Activated gamma-delta T cell (primary cell): ENCODE data around the gene NQO1.
"Not testable (repeated sequence)": the region's sequence is repeated elsewhere in the genome, so short reads cannot be mapped to it uniquely, and the experiment has no call there.

Source experiments
- DNase-seq: peaks from one replicate; lab custom pipeline; 2025; lab: John Stamatoyannopoulos, UW

The NQO1 gene

GRCh38 chr16:69741951-69742904, 15.9 kb upstream of the NQO1 start:
- no peak for DNase-seq

- DNase-seq: no peak
Observed at GRCh38 chr16:69741519-69741918, 15.2 kb upstream of the NQO1 start.

- DNase-seq: no peak
Observed at GRCh38 chr16:69732101-69732500, 5.7 kb upstream of the NQO1 start.

- DNase-seq: not testable (repeated sequence)
Observed at GRCh38 chr16:69731280-69731679, 4.9 kb upstream of the NQO1 start.

GRCh38 chr16:69729030-69729429, 2.7 kb upstream of the NQO1 start:
- not testable (repeated sequence) for DNase-seq

- DNase-seq: no peak
Observed at GRCh38 chr16:69727916-69728270, 1.5 kb upstream of the NQO1 start.

- DNase-seq: no peak
Observed at GRCh38 chr16:69725480-69726312, 664 bp downstream of the NQO1 start.

GRCh38 chr16:69724981-69725479, 1.3 kb downstream of the NQO1 start:
- DNase-seq: no peak

- DNase-seq: no peak
Observed at GRCh38 chr16:69724414-69724873, 1.9 kb downstream of the NQO1 start.

- DNase-seq: no peak
Observed at GRCh38 chr16:69721441-69721957, 4.9 kb downstream of the NQO1 start.

GRCh38 chr16:69720822-69721430, 5.4 kb downstream of the NQO1 start:
- DNase-seq: no peak

GRCh38 chr16:69718111-69718764, 8.1 kb downstream of the NQO1 start:
- no peak for DNase-seq

GRCh38 chr16:69717066-69717465, 9.3 kb downstream of the NQO1 start:
- no peak for DNase-seq

GRCh38 chr16:69712914-69713581, 13.3 kb downstream of the NQO1 start:
- no peak for DNase-seq

- DNase-seq: no peak
Observed at GRCh38 chr16:69712277-69712676, 14.1 kb downstream of the NQO1 start.

GRCh38 chr16:69711115-69711740, 15.1 kb downstream of the NQO1 start:
- DNase-seq: no peak

- DNase-seq: no peak
Observed at GRCh38 chr16:69709456-69710084, 16.8 kb downstream of the NQO1 start.

- DNase-seq: no peak
Observed at GRCh38 chr16:69707920-69708683, 18.3 kb downstream of the NQO1 start.

GRCh38 chr16:69706975-69707340, 19.4 kb downstream of the NQO1 start:
- DNase-seq: no peak
